ENCODE data around the gene CKAP5.

Gene CKAP5

GRCh38 chr11:46874586-46874985, 28.5 kb upstream of the CKAP5 start:
- TF ChIP-seq CTCF (IDR thresholded peaks at IDR 0.05; ENCODE audit: borderline replicate concordance, insufficient read depth, low read depth, low read length), result no peak
- H3K4me3 ChIP-seq (ENCODE audit: low read depth, low read length), result no peak overlapping the region

- no peak for TF ChIP-seq CTCF (IDR thresholded peaks at IDR 0.05; ENCODE audit: borderline replicate concordance, insufficient read depth, low read depth, low read length)
- H3K4me3 ChIP-seq (ENCODE audit: low read depth, low read length), result no peak overlapping the region
Measured at GRCh38 chr11:46868912-46869311, 22.8 kb upstream of the CKAP5 start.

GRCh38 chr11:46865340-46865739, 19.3 kb upstream of the CKAP5 start:
- TF ChIP-seq CTCF (IDR thresholded peaks at IDR 0.05; ENCODE audit: borderline replicate concordance, insufficient read depth, low read depth, low read length), result no peak
- H3K4me3 ChIP-seq (ENCODE audit: low read depth, low read length), result no peak overlapping the region

GRCh38 chr11:46860218-46860617, 14.1 kb upstream of the CKAP5 start:
- H3K4me3 ChIP-seq (ENCODE audit: low read depth, low read length), result no peak overlapping the region
- TF ChIP-seq CTCF (IDR thresholded peaks at IDR 0.05; ENCODE audit: borderline replicate concordance, insufficient read depth, low read depth, low read length), result no peak

GRCh38 chr11:46858920-46859546, 13.0 kb upstream of the CKAP5 start:
- no peak overlapping the region for H3K4me3 ChIP-seq (ENCODE audit: low read depth, low read length)
- TF ChIP-seq CTCF (IDR thresholded peaks at IDR 0.05; ENCODE audit: borderline replicate concordance, insufficient read depth, low read depth, low read length), result no peak

GRCh38 chr11:46857666-46858065, 11.6 kb upstream of the CKAP5 start:
- TF ChIP-seq CTCF (IDR thresholded peaks at IDR 0.05; ENCODE audit: borderline replicate concordance, insufficient read depth, low read depth, low read length), result no peak
- H3K4me3 ChIP-seq (ENCODE audit: low read depth, low read length), result no peak overlapping the region

GRCh38 chr11:46856605-46857343, 10.7 kb upstream of the CKAP5 start:
- H3K4me3 ChIP-seq (ENCODE audit: low read depth, low read length), result no peak overlapping the region
- no peak for TF ChIP-seq CTCF (IDR thresholded peaks at IDR 0.05; ENCODE audit: borderline replicate concordance, insufficient read depth, low read depth, low read length)
